Activated CD4-positive, alpha-beta T cell treated with anti-CD3 and anti-CD28 coated beads, Interleukin-2, amount 50 U/mL, for 48 hours (primary cell): ENCODE measurements around the gene FAM168A.

Experiments
- DNase-seq, 2 experiments: peaks; one replicate each; pipeline ENCODE4 v3.0.0-alpha.2; 2020

Gene FAM168A, protein sequence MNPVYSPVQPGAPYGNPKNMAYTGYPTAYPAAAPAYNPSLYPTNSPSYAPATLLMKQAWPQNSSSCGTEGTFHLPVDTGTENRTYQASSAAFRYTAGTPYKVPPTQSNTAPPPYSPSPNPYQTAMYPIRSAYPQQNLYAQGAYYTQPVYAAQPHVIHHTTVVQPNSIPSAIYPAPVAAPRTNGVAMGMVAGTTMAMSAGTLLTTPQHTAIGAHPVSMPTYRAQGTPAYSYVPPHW

DNA sequence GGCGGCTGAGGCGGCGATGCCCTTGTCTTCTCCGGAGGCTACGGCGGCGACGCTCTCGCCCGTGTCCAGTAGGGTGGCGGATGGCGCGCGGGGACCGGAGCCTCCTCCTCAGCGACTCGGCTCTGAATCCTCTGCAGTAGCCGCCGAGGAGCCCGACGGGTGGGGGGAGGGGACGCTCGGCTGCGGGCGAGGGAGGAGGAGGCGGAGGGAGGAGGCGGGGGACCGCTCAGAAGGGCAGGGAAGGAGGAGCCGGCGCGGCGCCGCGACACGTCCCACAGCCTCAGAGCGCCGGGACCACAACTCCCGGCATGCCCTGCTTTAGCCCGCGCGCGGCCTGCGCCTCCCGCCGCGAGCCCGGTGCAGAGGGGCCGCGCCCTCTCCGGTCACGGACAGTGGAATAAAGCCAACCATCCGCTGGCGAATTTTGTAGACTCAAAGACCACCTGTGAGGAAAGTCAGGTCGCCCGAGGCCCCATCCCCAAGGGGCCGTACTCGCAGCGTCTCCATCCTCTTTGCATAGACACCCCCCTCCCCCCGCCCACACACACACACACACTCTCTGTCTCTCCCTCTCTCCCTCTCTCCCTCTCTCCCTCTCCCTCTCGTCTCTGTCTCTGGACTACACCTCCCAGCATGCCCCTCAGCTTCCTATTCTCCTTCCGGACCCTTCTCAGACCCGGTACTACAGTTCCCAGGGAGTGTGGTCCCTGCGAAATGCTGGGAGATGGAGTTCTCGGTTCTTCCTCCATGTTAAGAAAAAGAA is at the start of gene FAM168A:
FAM168A (minus strand) TSS at position 157 of the 763 bp plus-strand sequence. CDS start 129,638 bp downstream, outside the sequence.
- peak; percentile 91 to 93 for DNase-seq

DNA sequence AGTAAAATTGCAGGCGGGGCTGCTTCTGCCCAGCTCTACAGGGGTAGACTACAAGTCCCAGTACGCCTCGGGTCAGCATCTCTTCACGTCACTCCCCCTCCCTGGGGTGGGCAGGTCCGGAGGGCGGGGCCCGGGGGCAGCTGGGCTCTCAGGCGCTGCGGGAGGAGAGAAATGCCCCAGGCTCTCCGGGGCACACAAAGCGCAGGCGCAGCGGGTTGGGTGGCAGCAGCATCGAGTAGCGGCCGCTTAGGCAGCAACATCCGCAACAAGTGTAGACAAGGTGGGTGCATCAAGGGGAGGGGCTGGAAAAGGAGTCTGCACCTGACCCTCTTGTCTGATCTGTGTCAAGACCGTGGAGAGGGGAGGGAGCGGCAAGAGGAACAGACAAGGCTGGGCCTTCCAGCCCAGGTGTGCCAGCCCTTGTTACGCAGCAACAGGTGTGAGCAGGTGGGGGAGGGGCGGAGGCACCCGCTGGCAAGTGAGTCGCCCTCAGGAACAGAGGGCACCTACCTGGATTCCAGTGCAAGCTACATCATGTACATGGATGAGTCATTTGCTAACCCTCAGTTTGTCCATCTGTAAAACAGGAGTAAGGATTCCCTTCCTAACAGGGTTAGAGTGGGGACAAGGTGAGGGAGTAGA is 49.7 kb upstream of the FAM168A start:
- DNase-seq, result peak; percentile 92 to 93

DNA sequence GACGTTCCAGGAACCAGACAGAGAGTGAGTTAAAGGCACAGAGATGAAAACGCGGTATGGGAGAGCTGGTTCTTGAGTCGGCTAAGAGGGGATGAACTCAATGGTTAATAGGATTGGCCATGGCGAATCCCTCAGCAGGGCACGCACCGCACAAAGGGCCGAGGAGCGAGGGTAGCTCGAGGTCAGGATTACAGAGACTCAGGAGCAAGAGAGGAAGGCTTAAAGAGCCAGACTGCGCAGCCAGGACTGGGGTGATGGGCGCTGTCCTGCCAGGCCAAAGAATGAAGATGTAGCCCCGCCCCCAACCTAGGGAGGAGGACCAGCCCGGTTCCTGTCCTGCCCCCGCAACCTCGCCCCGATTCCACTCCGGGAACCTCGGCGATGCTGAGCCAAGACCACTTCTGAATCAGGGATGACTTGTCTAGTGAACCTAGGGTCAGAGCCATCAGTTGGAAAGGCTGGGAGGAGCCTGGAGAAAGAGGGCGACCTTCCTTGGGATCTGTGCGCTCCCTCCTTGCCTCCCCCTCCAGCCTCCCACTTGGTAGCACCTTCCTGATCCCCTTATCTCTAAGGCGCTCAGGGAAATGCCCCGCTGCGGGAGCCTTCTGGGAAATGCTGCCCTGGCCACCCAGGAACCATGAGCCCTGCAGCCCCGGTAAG is 48.2 kb upstream of the FAM168A start, which contains the start of gene PLEKHB1:
PLEKHB1 (plus strand) TSS at position 610 of the 660 bp plus-strand sequence; CDS start at position 638, 28 bp downstream.
- DNase-seq, result no peak

DNA sequence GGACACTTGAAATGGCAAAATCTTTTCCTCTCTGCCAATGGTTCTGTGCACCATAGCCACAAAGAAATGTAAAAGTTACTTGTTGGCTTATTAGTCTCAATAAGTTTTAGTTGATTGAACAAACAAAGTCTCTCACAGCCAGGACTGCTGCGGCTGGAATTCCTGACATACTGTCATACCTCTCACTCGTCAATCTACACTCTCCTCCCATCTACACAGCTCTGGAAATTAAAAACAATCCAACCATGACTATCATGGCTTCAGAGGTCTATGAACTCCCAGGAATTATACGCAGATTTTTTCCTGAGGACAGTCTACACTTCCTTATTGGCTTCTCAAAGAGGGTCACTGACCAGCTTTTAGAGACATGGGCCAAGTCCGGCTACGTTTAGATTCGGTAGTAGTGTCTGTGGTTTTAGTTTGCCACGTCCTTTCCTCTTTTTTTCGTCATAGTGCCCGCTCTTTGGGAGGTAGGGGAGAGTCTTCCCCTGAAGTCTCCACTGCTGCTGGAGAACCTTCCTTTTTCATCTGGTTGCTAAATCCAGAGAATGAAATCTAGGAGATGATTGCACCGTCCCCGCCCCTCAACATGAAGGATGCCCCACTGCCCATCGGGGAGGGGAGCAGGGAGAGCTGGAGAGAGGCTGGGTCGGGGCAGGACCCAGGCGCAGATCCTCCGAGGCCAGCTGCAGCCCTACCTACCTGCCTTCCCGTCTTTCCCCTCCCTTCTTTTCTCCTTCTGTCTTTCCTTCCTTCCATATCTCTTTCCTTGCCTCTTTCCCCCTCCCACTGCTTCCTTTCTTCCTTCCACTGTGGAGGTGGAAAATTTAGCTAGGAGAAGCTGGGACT is 47.4 kb upstream of the FAM168A start:
- no peak for DNase-seq

DNA sequence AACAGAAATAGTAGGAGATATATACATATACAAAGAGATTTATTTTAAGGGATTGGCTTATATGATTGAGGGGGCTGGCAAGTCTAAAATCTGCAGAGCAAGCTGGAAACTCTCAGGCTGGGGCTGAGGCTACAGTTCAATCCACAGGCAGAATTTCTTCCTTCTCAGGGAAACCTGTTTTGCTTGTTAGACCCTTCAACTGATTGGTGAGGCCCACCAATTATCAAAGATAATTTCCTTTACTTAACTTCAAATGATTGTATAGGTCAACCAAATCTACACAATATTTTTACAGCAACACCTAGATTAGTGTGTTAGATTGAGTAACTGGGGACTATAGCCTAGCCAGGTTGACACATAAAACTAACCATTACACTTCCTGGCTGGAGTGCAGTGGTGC is 43.8 kb upstream of the FAM168A start:
- no peak for DNase-seq

DNA sequence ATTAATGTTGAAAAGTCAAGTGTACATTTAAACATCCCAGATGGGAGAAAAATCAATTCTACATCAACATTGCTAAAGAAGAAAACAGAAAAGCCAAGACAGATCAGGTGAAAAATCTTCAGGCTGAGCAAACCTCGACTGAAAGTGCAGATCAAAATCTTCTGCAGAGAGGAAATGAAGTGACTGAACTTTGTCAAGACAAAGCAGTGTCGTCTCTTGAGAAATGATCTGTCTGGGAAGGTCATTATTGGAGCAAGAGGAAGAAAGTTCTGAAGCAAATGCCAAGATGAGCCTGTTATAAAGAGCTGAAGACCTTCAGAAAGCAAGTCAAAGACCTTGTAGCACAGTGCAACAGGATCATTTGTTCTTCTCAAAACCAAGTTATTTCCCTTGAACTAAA is 42.7 kb upstream of the FAM168A start:
- no peak for DNase-seq

DNA sequence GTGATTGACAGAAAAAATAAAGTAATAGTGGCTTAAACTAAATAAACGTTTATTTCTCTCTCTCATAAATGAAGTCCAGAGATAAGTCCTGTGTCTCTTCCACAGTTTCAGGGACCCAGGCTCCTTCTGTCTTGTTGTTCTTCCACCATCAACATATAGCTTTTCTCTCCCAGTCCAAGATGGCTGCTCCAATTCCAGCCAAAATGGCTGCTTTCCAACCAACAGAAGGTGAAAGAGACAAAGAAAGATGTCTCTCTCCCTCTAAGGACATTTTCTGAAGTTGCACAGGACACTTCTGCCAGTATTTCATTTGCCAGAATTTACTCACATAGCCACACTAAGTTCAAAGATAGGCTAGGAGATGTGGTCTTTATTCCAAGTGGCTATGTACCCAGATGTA is 39.1 kb upstream of the FAM168A start:
- DNase-seq, result no peak

DNA sequence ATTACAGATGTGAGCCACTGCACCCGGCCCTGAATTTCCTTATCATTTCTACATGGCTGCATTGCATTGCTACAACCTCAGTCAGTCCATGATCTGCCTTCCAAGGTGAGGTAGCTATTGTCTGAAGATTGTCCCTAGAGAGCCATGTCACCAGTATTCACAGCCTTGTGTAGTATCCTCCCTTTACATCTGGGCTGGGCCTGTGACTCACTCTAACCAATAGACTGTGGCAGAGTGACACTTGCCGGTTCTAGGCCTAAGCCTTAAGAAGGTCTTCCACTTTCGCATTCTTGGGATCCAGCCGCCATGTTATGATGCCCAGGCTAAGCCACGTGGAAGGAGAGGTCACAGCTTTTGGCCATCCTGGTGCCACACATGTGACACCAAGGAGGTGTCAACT is 38.3 kb upstream of the FAM168A start:
- DNase-seq, result no peak

DNA sequence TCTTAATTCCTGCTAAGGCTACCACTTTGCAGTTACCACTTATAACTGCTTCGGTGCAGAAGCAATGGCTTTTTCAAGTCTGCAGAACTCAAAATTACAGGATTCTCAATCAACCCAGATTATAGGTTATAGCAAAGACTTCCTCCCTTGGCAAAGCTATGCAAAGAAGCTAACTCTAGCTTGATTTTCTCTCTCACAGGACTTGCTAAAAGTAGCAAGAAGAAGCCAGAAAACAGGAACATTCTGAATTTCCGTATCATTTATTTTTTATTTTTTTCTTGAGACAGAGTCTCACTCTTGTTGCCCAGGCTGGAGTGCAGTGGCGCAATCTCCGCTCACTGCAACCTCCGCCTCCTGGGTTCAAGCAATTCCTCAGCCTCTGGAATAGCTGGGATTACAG is 37.8 kb upstream of the FAM168A start:
- no peak for DNase-seq

DNA sequence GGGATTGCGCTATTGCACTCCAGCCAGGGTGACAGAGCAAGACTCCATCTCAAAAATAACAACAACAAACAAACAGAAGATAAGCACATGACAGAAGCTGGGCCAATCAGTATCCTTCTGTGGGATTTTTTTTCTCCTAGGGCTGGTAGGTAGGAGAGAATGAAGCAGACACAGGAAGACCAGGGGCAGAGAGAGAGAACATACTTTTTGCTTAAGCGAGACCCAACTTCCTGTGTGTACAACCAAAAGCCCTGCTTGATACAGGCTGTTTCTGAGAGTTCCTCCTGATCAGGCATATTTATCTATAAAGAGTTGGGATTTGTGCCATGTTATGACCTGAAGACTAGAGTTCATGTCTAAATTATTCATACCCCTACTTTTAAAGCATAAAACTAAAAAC is 36.1 kb upstream of the FAM168A start:
- no peak for DNase-seq

DNA sequence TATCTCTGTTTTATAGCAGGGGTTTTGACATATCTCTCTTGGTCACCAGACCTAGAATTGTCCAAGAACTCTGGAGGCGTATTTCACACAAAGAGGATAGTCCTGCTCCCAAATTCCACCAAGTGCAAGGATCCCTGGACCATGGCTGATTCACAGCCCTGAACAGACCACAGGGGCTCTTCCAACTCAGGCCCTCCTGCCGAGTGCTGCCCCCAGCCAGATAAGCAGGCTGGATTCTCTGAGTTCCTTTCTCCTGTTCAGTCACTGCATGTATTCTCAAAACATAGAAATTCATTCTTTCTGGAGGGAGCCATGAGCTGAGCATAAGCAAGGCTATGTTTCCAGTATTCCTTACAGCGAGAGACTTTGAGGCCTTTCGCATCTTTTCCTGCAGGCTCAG is 35.1 kb upstream of the FAM168A start:
- no peak for DNase-seq

DNA sequence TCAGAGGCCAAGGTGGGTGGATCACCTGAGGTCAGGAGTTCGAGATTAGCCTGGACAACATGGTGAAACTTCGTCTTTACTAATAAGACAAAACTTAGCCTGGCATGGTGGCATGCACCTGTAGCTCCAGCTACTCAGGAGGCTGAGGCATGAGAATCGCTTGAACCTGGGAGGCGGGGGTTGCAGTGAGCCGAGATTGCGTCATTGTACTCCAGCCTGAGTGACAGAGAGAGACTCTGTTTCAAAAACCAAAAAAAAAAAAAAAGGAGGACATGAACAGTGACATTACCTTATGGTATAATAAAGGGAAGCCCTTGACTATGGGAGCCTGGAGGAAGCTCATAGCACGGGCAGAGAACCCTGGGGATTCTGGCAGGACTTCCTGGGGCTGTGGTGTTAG is 32.0 kb upstream of the FAM168A start:
- no peak for DNase-seq

DNA sequence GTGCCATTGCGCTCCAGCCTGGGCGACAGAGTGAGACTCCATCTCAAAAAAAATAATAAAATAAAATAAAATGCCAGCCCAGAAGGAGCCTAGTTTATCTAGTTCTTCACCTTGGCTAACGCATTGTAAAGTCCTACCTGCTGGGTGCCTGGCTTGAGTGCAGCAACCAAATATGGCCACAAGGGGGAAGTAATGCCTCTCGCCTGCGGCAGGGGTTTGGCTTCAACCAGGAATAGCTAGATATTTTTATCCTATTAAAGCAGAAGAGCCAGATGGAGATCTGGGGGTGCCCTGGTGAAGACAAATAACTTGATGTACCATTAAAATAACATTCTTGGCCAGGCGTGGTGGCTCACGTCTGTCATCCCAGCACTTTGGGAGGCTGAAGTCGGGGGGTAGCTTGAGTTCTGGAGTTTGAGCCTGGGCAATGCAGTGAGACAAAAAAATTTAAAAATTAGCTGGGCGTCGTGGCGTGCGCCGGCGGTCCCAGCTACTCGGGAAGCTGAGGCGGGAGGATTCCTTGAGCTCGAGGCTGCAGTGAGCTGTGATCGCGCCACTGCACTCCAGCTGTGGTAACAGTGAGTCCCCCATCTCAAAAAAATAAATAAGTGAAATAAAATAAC is 27.9 kb upstream of the FAM168A start:
- peak; percentile 71 to 78 for DNase-seq

DNA sequence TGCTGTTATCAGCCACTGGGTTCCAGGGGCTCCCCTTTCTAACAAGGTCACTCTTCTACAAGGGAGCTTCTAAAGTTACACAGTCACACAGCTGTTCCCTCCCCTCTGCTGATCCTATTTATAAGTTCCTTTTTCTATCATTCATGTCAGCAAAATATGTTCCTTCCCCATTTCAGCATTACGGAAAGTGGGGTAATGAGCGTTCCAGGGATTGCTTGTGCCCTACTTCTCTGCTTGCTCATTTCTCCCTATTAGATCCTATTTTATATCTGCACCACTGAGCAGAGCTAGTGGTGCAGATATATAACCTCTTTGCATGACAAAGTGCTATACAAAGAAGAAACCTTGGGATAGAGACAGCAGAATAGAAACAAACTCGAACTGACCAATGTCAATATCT is 25.8 kb upstream of the FAM168A start:
- DNase-seq, result no peak

DNA sequence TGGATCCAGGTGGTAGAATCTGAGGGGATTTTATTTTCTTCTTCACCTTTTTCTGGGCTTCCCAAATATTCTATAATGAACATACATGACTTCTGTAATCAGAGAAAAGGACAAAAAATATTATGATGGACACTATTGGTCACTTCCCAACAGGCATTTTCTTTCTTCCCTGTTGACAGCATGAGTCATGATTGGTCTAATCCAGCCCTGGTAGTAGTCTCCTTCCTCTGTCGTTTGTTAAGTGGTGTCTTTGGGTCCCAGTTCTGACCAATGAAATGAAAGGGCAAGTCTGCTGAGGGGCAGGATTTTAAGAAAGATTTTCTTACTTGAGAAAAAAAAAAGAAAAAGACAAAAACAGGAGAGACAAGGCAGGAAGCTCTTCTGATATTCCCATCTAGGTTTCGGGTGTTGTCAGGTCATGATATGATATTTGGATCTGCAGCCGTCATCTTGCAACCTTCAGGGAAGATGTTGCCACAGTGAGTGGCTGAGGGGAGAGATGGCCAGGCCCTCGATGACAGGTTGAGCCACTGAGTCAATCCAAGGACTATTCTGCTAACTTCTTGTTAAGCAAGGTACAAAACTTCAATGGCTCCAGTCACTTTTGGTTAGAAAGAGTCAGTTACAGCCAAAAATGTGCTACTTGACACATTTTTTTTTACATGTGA is 25.1 kb upstream of the FAM168A start:
- no peak for DNase-seq

DNA sequence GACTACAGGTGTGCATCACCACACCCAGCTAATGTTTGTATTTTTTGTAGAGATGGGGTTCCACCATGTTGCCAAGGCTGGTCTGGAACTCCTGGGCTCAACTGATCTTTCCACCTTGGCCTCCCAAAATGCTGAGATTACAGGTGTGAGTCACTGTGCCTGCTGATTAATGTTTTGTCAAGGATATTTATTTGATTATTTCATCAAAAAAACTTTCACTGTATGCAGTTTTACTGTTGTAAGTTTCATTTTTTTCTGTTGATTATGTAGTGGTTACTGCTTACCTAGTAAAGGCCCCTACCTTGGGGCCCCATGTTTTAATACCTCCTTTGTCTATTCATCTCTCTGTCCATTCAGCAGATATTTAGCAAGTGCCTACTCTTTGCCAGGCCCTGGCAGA is 16.7 kb upstream of the FAM168A start:
- DNase-seq, result no peak

DNA sequence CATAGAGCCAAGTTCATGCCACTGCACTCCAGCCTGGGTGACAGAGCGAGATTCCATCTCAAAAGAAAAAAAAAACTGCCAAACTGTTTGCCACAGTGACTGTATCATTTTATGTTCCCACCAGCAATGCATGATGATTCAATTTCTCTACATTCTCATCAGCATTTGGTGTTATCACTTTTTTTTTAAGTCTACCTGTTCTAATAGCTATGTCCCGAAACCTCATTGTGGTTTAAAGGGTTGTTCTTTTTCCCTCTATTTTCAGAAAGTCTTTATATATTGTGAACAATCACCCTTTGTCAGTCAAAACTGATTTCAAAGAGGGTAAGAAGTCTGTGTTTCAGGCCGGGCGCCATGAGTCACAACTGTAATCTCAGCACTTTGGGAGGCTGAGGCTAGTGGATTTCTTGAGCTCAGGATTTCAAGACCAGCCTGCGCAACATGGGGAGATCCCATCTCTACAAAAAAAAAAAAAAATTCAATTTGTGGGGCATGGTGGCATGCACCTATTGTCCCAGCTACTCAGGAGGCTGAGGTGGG is 14.8 kb upstream of the FAM168A start:
- DNase-seq, result no peak

DNA sequence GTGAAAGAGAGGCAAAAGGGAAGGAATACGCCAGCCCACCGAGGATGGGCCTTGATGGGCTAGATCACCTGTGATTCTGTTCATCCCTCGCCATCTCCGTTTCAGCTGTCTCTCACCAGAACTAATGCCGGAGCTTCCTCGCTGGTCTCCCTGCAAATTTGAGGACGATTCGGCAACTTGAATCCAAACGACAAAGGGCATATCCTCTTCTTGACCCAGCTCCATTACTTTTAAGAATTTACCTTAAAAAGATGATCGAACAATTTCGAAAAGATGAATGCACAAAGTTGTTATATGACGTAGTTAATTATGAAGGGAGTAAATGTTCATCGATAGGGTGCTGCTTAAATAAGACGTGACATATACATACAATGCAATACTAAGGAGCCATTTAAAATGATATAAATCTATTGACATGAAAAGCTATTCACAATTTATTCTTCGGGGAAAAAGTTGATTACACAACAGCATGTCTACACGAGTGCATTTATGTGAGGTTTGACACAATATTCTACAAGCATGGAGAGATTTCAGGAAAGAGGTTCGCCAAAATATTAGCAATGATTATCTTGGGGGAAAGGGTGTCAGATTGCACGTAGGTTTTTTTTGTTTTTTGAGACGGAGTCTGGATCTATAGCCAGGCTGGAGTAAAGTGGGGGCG is 937 bp upstream of the FAM168A start:
- no peak for DNase-seq

DNA sequence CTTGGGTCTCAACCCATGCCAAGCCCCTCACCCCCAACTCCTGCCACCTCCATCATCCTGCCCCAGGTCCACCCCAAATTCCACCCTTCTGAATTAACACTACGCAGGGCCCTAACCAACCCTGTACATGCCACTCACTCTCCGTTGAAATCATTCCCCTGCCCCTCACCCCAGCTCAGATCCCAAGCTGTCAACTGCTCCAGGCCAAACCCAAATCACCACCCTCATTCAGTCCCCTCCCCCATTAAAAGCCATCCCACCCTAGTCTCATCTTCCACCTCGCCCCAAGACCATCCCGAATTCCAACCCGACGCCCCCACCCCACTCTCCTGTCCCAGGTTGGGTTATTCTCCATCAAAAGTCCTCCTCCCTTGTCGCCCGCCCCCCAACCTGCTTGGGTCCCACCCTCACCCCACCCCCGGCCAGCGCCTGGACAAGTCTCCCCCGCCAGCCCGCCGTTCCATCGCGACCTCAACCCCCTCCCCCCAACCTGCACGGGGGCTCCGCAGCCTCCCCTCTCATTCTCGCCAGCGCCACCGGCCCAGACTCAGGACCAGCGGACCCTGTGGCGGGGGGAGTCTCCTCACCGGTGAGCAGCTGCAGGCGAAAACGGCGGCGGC is 466 bp downstream of the FAM168A start:
- peak; percentile 4 to 8 for DNase-seq

DNA sequence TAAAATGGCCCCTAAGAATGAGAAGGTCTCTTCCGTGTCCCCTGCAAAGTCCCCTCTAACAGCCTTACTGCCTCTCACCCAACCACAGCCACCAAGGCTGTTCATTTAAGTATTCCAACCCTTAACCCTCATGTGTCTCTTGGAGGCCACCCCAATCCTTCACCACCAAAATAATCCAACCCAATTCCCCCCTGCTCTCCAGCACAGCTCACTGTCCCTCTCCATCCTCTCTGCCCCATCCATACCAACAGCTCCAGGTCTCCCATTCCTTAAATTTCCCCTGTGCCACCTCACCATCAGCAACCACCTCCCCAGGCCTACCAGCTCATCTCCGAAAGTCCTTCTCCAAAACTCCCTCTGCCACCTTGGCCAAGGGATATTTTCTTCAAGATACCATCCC is 1.4 kb downstream of the FAM168A start:
- DNase-seq, result no peak
